Heart left ventricle (tissue), 13 donors: ENCODE measurements around the gene NUDCD3.

Experiments
- POLR2A ChIP-seq, 2 donors: fragments of 450-650 bp; IDR thresholded peaks; one replicate each; pipeline ENCODE4 v1.6.1; 2017; ENCODE audit warnings: antibody characterized with exemption in 2 of 2, mild to moderate bottlenecking in 2 of 2, moderate library complexity in 2 of 2
- TF ChIP-seq, protein P1 (sequence below), 12 donors: fragments of 200-600 bp; sonication (generic) in 4 of 12; IDR thresholded peaks; one replicate each; pipeline versions ENCODE4 v1.5.0 to v1.8.0; 2018 to 2022; ENCODE audit warnings: antibody characterized with exemption in 12 of 12, mild to moderate bottlenecking in 5 of 12
- donor health status: ischemic (EF 13 %, LVEDD 7.1; RV severe dilation, severe dysfunction).
- donor health status: DM: no; HTN: yes; CAD: no.
- donor health status: DM: no; HTN: no; CAD: no.
- donor health status: ischemic (EF 25% LVEDD 6.9; RV normal size, moderate dysfunction).
- donor health status: ischemic (EF 25% LVEDD 5.7; RV mildly dilated, moderate dysfunction).
- donor health status: ischemic (EF 35%, LVEDD 5.7; RV mildly dilated, moderate dysfunction).
- donor health status: nonischemic (EF 11% LVEDD 7.7; RV severe dilation, severe dysfunction).
- donor health status: DM: yes; HTN: yes; CAD: no.
- donor health status: PGD.
- donor health status: ischemic (EF 29% LVEDD 5.4; RV normal size, mild dysfunction).
- donor health status: nonischemic (EF 23%, LVEDD 6.1; RV moderate dilation, normal function).

GRCh38 chr7:44341401-44341800, 149.1 kb downstream of the NUDCD3 start:
- TF ChIP-seq, protein P1, sequence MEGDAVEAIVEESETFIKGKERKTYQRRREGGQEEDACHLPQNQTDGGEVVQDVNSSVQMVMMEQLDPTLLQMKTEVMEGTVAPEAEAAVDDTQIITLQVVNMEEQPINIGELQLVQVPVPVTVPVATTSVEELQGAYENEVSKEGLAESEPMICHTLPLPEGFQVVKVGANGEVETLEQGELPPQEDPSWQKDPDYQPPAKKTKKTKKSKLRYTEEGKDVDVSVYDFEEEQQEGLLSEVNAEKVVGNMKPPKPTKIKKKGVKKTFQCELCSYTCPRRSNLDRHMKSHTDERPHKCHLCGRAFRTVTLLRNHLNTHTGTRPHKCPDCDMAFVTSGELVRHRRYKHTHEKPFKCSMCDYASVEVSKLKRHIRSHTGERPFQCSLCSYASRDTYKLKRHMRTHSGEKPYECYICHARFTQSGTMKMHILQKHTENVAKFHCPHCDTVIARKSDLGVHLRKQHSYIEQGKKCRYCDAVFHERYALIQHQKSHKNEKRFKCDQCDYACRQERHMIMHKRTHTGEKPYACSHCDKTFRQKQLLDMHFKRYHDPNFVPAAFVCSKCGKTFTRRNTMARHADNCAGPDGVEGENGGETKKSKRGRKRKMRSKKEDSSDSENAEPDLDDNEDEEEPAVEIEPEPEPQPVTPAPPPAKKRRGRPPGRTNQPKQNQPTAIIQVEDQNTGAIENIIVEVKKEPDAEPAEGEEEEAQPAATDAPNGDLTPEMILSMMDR (IDR thresholded peaks at IDR 0.05) = no peak
- no peak for TF ChIP-seq POLR2A (IDR thresholded peaks at IDR 0.05)
